Measurements from ENCODE around the gene SGF29.

- no peak for TF ChIP-seq CTCF (IDR thresholded peaks at IDR 0.05)
- TF ChIP-seq POLR2A (IDR thresholded peaks at IDR 0.05): no peak
Observed at GRCh38 chr16:28589930-28590329, 36.2 kb downstream of the SGF29 start.
